PC-3 (cell line): ENCODE results near the gene AHNAK2.

ENCODE experiments used
- EZH2phosphoT487 ChIP-seq: fragments of 300-600 bp; sonication (generic); IDR thresholded peaks from 2 replicates; pipeline ENCODE4 v1.6.1; 2018; ENCODE audit warnings: mild to moderate bottlenecking, antibody characterized with exemption, low read length, borderline replicate concordance
- TF ChIP-seq, protein P1 (sequence below): fragments of 300-600 bp; sonication (generic); conservative IDR thresholded peaks from 2 replicates; pipeline ENCODE4 v1.5.1; 2017; ENCODE audit warnings: antibody characterized with exemption, low read depth, mild to moderate bottlenecking, low read length

DNA sequence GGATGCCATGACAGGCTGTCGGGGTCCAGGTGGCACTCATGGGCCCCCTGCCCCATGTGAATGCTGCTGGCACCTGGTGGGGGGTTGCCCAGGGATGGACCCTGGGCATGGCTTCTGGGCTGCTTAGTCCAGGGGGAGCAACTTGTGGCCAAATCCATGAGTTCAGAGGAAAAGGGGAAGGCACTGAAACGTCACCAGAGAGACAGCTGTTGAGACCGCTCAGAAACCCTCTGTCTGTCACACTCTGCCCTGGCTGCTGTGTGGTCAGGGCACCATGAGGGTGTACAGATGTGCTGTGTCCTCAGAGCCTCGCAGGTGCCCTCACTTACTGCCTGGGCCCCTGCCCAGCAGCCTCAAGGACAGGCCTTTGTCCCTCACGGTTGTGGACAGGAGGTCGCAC is 16.8 kb upstream of the AHNAK2 start:
- TF ChIP-seq, protein P1, sequence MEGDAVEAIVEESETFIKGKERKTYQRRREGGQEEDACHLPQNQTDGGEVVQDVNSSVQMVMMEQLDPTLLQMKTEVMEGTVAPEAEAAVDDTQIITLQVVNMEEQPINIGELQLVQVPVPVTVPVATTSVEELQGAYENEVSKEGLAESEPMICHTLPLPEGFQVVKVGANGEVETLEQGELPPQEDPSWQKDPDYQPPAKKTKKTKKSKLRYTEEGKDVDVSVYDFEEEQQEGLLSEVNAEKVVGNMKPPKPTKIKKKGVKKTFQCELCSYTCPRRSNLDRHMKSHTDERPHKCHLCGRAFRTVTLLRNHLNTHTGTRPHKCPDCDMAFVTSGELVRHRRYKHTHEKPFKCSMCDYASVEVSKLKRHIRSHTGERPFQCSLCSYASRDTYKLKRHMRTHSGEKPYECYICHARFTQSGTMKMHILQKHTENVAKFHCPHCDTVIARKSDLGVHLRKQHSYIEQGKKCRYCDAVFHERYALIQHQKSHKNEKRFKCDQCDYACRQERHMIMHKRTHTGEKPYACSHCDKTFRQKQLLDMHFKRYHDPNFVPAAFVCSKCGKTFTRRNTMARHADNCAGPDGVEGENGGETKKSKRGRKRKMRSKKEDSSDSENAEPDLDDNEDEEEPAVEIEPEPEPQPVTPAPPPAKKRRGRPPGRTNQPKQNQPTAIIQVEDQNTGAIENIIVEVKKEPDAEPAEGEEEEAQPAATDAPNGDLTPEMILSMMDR = no peak
- TF ChIP-seq EZH2phosphoT487 = no peak
